Daoy (cell line): ENCODE results near the gene ETFDH. TPM values are rescaled to one million over a fixed set of nuclear protein-coding genes. Genes with fewer than 3 reads are reported as not detected.
"Not testable (repeated sequence)": the region's sequence is repeated elsewhere in the genome, so short reads cannot be mapped to it uniquely, and the experiment has no call there.

Source experiments
- DNase-seq: peaks from one replicate; pipeline ENCODE4 v3.0.0-alpha.2; 2015; ENCODE audit warnings: low read depth
- total RNA-seq: library from RNA; depleted of rRNA; stranded (reverse); fragments of >200 nt; shearing (Covaris generic); gene quantifications from 2 replicates; pipeline ENCODE4 v1.2.3, GENCODE V29; 2014

The ETFDH gene
- total RNA-seq, 1 experiment from 2014 or later = 11.3 TPM

DNA sequence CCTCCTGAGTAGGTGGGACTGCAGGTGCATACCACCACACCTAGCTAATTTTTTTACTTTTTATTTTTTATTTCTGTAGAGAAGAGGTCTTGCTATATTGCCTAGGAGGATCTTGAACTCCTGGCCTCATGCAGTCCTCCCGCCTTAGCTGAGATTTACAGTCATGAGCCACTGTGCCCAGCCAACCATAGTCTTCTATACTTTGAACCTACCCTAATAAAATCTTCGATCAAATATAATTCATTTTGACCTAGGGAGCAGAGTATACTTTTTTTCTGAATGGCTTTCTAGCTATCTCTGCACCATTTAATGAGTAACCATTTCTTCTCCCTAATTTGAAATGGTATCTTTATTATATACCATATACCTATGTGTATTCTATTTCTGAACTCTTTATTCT, 6.7 kb downstream of the ETFDH start:
- no peak for DNase-seq

DNA sequence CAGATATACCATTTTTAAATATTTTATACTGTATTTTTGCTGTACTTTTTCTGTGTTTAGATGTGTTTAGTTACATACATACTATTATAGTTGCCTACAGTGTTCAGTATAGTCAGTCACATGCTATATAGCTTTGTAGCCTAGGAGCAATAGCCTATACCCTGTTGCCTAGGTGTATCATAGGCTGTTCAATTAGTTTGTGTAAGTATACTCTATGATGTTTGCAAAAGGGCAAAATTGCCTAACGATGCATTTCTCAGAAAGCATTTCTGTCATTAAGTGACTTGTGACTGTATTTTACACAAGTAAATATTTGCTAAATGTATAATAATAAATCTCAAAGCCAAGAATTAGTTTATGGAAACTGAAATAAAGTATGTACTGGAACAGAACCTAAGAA, 9.5 kb downstream of the ETFDH start:
- no peak for DNase-seq

DNA sequence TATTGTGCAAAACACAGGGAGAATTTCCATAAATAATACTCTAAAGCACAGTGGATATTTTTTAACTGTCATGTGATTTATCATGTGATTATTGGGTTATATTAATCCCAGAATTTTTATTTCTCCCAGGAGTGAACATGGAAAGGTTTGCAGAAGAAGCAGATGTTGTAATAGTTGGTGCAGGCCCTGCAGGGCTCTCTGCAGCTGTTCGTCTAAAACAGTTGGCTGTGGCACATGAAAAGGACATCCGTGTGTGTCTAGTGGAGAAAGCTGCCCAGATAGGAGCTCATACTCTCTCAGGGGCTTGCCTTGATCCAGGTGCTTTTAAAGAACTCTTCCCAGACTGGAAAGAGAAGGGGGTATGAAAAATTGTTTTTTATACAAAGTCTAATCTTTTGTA, 10.0 kb downstream of the ETFDH start:
- no peak for DNase-seq

DNA sequence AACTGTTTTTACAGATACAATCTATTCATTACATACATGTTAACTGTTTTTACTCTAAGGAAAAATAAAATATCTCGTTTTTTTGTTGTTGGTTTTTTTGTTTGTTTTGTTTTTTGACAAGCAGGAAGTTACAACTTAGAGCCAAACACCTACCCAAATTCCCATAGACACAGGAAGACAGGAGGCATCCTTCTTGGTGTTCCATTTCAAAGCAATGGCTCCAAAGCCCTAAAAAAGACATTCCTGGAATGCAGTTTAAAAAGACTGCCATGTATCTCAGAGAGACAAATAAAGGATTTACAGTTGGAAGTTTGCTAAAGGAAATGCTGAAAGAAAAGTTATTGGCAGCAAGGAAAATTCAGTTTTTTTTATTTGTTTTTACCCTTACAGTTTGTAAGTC, 16.7 kb downstream of the ETFDH start:
- no peak for DNase-seq

DNA sequence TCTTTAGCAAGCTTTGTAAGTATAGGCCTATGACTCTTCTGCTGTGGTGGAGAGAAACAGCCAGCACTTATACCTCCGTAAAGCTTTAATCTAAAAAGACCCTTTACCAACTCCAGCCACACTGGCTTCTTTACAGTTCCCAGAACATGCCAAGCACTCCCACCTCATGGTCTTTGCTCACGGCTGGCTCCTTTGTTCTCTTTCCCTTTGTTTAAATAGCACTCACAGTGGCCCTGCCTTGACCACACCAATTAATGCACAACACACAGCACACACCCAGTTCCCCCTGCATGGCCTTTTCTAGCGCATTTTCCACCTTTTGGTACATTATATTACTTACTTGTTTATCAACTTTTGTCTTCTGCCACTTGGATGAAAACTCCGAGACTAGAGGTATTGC, 32.2 kb downstream of the ETFDH start:
- DNase-seq = no peak

DNA sequence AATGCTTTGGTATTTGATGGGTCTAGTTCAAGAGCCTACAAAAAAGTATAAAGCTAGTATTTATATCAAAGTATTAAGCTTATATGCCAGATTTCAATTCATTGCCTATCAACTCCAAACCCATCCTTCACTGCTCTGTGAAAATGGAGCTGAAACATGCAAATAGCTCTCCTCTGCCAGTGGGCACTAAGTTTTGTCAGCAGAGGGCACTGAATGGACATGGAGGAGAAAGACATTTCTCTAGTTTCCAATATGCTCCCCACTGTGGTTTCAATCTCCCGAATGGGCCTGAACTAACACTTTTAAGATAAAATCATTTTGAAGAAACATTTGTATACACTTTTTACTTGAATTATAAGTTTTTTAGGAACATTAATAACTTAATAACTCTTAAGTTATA, 38.7 kb downstream of the ETFDH start:
- DNase-seq = no peak

DNA sequence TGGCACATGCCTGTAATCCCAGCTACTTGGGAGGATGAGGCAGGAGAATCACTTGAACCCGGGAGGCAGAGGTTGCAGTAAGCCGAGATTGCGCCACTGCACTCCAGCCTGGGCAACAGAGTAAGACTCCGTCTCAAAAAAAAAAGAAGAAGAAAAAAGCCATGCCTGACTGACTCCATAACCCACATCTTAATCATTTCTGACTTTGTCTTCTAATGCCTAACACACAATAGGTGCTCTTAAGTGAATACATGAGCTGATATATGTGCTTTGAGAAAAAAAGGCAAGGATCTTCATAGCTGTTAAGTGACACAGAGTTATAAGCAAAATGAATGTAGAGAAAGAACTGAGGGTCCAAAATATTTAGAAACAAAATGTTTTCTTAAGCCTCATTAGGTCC, 40.5 kb downstream of the ETFDH start:
- DNase-seq = not testable (repeated sequence)

DNA sequence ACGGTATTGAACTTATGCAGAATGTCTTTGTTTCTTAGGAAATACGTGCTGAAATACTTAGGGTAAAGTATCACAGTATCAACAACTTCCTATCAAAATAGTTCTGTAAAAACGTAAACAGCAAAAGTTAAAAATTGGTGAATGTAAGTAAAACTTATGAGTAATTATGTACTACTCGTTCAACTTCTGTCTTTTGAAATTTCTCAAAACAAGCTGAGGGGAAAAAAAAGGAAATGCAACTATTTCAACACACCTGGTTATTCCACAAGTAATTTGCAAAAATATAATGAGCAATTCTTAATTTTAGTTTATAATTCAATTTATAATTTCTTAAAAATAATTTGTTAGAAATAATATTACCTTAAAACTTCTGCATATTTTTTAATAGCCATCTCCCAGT, 42.8 kb downstream of the ETFDH start:
- DNase-seq = no peak

DNA sequence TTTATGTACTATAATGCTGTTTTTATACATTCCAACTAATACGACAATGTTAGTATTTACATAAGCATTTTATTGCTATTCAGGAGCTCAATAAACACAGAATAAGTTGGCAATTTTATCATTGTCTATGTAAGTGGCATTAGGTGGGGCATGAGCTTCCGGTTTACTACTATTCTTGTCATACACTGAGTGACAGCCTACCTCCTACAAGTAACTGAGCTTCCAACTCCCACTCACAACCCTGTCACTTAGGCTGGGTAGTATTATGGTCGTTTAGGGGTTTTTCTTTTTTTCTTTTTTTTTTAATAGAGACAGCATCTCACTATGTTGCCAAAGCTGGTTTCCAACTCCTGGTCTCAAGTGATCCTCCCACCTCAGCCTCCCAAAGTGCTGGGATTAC, 43.7 kb downstream of the ETFDH start:
- DNase-seq = no peak

DNA sequence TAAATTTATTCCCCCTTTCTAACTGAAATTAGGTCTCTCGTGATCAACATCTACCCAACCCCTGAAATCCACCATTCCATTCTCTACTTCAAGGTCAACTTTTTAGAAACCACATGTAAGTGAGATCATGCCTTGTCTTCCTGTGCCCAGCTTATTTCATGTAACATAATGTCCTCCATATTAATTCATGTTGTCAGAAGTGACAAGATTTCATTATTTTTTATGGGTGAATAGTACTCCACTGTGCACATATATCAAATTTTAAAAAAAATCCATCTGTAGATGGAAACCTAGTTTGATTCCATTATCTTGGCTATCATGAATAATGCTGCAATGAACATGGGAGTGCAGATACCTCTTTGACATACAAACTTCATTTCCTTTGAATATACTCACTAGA, 49.6 kb downstream of the ETFDH start:
- DNase-seq = no peak

DNA sequence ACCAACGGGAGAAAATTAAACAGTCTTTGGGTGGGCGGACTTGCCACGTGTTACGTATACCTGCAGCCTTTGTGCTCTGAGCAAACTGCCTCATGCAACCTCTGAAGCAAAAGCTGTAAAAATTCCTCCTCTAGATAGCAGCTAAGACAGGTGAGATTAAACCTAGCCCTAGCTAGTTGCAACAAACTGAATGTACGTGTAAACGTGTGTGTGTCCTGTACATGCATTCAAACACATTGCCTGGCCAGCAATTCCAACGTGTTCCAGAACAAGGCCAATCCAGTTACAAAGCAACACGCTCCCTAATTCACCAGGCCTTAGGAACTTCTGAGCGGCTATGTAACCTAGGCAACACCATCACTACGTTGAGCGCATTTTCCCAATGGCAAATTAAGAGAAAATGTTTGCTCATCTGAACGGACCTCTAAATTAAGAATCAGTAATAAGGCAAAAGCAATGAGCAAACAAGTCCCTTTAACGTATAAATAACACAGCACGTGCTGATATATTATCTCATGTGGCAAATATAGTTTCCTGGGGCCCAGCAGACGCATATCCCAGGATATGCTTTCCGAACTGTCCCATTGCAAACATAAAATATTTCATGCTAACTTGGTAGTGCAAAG, 50.3 kb downstream of the ETFDH start:
- DNase-seq = peak; percentile 12

DNA sequence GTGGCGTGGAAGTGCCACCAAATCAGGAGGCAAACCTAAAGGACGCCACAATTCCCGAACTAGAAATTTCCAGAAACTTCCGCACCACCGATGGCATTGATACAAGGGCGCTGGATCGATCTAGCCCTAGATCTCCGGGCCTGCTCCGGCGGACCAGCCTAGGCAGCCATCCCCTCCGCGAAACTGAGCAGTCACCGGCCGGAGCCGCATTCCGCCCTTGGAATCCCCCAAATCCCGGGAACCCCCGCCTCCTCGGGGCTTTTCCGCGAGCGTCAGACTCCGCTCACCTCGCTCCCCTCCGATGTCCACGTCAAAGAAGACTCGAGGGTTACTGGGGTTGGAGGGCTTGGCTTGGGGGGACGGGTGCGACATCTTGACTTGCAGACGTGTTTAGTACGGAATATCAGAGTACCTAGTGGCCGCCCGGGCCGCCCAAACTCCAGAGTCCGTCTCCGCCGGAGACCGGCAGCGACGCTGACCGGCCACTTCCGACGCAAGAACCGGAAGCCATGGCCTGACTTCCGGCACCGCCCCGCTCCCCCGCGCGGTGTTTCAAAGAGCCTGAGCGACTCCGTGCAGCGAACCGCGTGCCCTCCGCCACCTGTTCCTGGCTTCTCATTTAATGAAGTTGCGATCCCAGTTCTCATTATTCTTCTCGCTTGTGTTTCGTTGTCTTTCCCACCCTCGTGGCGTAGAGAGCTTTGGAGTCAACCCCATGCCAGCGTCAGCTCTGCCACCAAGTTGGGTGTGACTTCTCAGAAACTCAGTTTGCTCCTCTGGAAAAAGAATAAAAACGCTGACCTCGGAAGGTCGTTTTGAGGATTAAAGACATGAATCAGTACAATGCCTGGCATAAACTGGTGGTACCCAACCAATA, 51.1 kb downstream of the ETFDH start, which contains the start of gene PPID:
Gene PPID (minus strand): TSS at position 480 of the 877 bp plus-strand sequence. CDS start 108 bp downstream, at position 372.
- DNase-seq = peak; percentile 81

DNA sequence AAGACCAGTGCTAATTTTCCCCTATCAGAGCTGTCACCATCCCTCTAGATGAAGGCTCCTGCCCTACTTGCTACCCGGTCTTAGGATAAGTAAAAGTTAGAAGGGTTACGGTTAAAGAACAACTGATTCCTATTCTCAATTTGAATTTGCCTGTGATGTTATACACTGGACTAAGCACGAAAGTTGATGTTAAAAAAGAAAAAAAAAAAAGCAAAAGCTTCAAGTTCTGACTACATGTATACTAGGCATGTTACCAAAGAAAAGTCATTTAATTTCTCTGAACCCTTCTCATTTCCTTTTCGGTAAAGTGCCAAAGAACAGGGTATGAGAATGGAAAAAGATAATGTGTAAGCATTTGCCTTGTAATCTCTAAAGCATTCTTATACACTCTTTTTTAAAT, 52.5 kb downstream of the ETFDH start:
- no peak for DNase-seq

DNA sequence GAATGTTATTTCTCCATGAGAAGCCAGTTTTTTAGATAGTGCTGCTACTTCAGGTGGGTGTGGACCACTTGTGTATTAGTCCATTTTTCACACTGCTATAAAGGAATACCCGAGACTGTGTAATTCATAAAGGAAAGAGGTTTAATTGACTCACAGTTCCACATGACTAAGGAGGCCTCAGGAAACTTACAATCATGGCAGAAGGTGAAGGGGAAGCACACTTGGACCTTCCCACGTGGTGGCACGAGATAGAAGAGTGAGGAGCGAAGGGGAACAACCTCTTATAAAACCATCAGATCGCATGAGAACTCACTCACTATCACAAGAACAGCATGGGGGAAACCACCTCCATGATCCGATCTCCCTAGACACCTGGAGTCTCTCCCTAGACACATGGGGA, 54.5 kb downstream of the ETFDH start:
- DNase-seq = no peak

DNA sequence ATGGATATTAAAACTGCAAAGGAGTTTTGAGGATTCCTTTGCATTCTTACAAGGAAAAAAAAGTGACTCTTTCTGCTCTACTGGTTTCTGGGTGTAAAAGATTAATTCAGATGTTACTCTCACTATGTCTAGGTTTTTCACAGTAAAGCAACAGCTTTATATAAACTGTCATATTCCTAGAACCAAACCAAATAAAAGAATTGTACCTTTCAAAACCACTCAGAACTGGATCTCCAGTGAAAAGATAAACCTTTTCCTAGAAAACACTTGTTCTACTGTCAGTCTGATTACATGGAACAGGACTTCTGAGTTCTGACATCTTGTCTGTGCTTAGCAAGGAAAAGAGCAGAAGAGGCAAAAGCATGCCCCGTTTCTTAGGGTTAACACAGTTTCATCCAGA, 56.1 kb downstream of the ETFDH start:
- no peak for DNase-seq

DNA sequence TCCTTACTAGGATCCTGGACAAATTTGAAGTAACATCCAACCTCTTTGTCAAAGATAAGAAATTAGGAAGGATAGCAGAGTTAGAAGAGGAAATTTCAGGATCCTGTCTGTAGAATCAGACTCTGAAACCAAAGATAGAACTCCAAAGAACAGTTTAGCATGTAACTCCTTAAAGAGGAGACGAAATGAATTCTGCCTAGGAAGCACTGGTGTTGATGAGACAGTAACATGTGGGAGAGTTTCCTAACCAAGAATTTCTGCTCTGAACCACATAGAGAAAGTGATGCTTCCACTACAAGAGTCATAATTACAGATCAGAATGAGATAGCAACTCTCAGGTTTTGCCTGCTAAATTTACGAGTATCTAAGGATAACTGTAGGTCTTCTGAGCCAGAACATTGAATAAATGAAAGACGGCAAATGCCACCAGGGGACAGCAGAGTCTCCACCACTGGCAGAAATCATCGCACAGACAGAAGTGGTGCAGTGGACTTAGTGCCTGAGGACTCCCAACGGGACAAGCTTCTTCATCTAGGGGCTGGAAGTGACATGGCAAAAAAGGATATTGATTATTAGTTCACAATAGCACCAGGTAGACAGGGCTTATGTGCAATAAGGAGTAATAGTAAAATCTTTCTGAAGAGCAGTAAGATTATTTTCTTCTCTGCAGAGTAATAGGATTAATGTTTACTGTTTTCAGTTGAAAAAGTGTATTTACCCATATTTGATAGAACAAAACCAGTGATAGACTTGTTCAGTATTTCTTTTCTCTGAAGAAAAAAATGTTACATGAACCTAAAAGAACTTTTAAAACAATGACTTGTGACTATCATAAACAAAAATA, 57.8 kb downstream of the ETFDH start:
- DNase-seq = peak; percentile 35

DNA sequence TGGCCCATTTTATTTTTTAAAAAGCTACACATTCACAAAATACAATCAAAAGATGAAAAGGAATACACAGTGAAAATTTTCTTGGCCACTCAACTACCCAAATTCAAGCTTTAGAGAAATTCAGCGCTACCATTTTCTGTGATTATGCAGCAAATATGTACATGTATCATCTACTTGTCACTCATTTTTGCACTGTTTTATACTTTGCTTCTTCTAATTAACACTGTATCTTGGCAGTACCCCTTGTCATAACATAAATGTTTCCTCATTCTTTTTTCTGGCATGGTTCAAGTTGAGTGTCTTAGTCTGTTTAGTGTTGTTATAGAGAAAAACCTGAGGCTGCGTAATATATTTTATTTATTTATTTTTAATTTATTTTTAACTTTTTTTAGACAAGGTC, 66.8 kb downstream of the ETFDH start:
- DNase-seq = no peak

DNA sequence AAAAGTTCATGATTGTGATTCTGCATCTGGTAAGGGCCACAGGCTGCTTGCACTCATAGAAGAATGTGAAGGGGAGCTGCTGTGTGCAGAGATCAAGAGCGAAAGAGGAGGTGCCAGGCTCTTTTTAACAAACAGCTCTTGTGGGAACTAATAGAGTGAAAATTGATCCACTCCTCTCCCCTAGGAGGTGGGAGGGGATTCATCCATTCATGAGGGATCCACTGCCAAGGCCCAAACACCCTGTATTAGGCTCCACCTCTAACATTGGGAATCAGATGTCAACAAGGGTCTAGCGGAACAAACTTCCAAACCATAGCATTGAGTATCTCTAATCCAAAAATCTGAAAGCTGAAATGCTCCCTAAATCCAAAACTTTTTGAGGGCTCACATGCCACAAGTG, 67.5 kb downstream of the ETFDH start:
- no peak for DNase-seq

DNA sequence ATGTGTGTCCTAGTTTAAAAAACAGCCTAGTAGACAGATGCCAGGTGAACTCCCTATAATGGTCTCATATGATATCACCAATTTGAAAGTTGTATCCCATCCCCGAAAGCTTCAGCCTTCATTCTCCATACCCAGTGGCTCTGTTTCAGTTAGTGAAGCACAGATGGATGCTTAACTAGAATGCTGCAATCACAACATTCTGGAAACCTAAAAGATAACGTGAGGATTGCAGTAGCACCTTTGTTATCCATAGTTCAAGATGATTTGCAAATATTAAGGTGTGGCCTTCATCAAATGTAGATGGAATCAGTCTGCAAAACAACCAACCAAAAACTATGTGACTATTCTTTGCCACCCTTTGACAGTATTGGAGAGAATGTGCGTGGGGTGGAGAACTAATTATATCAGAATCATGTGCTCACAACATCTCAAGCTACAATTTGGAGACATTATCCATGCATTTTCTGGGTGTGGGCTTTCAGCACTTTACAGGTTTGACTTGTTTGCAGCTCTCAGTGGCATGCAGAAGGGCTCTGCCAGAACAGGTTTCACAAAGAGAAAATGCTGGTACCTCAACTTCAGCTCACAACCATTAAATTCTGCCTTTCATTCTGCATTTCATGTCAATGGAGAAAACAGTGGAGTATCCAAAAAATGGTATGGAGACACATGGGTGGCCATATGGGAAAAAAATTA, 69.4 kb downstream of the ETFDH start:
- DNase-seq = no peak

DNA sequence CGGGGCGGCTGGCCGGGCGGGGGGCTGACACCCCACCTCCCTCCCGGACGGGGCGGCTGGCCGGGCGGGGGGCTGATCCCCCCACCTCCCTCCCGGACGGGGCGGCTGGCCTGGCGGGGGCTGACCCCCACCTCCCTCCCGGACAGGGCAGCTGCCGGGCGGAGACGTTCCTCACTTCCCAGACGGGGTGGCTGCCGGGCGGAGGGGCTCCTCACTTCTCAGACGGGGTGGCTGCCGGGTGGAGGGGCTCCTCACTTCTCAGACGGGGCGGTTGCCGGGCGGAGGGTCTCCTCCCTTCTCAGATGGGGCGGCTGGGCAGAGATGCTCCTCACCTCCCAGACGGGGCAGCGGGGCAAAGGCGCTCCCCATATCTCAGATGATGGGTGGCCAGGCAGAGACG, 74.4 kb downstream of the ETFDH start:
- DNase-seq = not testable (repeated sequence)

DNA sequence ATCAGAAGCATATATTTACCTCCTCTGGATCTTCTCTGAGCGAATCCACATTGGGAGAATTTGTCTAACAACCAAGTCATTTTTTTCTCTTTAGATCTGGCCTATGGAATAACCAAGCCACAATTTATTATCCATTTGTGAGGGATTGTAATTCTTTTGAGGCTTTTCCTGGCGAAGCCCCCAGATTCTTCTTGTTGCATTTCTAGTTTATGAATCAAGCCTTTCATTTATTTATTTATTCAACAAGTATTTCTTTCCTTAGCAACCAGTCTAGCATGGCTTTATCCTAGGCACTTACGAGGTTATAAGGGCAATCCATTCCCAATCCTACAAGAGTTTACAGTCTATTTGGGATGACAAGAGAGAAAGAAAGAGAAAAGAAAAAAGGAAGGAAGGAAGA, 78.3 kb downstream of the ETFDH start:
- DNase-seq = no peak
